Pons (tissue), 1 donor: ENCODE data around the gene C1QTNF4.
"Not testable (repeated sequence)": the region's sequence is repeated elsewhere in the genome, so short reads cannot be mapped to it uniquely, and the experiment has no call there.

ENCODE experiments used
- DNase-seq: peaks from one replicate; pipeline ENCODE4 v3.0.0-alpha.2; 2016; ENCODE audit warnings: low spot score

The C1QTNF4 gene

DNA sequence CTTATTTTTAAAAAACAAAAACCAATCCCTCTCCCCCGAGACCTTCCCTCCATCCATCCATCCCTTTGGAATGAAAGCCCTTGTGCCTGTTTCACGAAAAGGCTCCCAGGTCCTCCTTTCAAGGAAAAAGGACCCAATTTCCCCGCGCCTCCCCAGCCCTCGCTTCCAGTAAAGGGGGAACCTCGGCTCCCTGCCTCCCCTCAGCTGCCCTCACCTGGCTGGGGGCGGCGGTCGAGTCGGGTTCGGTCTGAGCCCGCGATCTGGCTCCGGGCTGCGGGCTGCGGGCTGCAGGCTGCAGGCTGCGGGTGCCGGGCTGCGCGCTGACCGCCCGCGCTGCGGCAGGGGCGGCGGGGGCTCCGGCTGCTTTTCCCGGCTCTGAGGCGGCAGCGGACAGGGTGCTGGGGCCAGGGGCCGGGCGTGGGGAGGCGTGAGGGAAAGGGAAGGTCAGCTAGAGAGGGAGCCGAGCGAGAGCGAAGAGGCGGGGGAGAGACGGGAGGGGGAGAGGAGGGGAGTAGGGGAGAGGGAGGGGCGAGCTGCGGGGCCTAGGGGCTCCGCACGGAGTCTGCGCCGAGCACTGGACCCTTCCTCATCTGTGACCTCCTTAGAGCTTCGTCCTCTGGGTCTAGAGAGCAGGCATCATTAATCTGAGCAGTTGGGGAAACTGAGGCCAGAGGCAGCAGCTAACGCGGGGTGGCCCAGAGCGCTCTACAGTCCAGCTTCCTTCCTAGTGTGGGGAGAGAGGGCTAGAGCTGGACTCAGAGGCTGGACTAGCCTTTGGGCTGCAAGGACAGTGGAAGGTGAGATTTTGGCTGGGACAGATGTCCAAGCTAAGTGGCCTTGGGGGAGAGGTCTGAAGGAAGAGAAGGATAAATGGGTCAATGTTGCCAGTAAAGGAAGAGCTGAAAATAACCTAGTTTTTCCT, at the start of gene C1QTNF4:
Gene C1QTNF4, minus strand, starts transcription at position 478 of the 922 bp plus-strand sequence. CDS start 3,601 bp downstream, outside the sequence.
- no peak for DNase-seq

DNA sequence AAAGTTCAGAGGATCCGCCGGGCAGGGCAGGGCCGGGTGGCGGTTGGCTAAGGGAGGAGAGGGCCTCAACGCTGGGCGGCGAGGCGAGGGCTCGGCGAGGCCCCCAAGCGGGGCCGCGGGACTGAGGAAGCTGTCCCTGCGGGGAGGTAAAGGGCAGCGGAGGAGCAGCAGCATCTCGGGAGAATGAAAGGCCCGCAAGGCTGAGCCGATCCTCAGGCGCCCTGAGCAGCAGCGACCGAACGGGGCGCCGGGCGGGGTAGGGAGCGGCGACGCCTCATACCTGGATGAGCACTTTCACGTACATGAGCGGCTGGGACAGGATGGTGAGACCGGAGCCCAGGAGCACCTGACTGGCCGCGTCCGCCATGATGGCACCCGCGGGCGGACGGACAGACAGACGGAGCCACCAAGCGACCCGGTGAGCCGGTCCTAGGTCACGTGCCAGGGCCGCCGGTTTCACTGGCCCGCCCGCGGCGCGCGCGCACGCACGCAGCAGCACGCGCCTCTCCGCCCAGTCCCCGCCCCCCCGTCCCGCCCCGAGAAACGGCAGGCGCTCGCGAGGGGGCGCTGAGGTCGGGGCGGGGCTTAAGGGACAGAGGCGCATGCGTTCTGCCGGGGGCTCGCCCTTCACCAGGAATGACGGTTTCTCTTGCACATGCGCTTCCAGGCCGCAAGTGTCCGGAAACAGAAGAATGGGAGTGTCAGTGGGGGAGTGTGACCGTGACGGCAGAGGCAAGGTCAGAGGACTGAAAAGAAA, 48.1 kb upstream of the C1QTNF4 start, which contains the start of gene MTCH2:
Gene MTCH2, minus strand, starts transcription at position 461 of the 757 bp plus-strand sequence. Its CDS starts 94 bp downstream, at position 367.
- DNase-seq = peak; percentile 98

DNA sequence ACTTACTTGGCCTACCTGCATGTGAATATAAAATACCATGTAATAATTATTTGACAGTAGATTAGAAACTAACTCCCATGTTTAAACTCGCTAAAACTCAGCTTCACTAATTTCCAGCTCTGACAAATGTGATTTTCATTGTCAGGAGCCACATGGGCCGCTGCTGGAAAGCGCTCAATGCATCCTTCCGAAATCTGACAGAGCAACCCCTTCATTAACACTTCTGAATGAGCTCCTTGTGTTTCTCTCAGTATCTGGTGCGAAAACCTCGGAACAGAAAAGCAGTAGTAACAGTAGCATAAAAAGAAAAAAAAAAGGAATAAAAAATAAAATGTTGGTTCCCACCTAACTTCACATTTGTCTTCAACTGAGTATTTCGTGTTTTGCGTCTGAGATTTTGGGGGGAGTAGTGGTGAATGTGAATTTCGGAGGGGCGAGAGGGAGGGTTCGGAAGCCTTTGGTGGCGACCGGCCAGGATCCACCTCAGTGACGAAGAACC, 47.4 kb upstream of the C1QTNF4 start:
- peak; percentile 83 for DNase-seq

DNA sequence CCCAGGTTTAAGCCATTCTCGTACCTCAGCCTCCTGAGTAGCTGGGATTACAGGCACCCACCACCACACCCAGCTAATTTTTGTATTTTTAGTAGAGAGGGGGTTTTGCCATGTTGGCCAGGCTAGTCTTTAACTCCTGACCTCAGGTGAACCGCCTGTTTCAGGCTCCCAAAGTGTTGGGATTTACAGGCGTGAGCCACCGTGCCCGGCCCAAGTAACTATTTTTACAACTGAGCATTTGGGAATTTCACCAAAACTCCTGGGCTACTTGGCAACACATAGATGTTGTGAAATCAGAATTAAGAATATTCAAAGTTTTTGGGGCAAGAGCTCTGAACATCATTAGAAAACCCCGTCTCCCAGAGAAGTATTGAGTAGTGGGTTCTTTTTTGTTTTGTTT, 46.3 kb upstream of the C1QTNF4 start:
- not testable (repeated sequence) for DNase-seq

DNA sequence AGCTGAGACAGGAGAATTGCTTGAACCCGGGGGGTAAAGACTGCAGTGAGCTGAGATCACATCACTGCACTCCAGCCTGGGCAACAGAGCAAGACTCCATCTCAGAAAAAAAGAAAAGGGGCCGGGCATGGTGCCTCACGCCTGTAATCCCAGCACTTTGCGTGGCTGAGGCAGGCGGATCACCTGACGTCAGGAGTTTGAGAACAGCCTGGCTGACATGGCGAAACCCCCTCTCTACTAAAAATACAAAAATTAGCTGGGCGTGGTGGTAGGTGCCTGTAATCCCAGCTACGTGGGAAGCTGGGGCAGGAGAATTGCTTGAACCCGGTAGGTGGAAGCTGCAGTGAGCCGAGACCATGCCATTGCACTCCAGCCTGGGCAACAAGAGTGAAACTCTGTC, 42.1 kb upstream of the C1QTNF4 start:
- not testable (repeated sequence) for DNase-seq

DNA sequence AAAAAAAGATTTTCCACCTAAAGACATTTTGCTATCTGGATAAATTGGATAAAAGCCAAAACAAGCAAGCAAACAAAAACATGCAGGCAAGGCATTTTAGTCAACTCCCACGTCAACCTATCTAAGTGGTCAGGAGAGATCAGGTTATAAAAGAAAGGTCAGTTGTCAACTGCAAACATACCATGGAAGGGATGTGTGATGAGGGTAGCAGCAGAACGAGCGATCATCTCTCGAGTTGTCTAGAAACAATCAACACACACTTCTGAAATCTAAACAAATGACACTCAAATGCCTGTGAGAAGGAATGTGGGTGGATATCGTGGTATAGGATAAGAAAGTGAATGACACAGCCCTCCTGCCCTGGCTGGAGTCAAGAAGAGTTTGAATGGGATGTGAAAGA, 37.3 kb upstream of the C1QTNF4 start:
- no peak for DNase-seq

DNA sequence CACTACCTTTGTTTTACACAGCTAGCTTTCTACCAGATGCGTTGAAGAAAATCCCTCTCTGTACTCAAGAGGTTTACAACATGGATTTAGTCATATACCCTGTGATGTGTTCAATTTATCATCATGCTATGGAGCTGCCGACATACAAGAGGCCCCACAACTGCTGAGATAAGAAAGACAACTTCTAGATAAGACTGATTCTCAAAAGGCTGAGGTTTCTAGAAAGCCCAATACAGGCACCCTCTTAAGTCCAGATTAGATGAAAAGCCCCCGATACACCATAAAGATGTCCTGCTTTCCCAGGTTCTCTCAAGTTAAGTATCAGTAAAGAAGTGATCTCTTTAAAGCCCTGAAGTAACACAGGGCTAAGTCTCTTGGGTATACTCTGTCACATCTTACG, 33.8 kb upstream of the C1QTNF4 start:
- no peak for DNase-seq

DNA sequence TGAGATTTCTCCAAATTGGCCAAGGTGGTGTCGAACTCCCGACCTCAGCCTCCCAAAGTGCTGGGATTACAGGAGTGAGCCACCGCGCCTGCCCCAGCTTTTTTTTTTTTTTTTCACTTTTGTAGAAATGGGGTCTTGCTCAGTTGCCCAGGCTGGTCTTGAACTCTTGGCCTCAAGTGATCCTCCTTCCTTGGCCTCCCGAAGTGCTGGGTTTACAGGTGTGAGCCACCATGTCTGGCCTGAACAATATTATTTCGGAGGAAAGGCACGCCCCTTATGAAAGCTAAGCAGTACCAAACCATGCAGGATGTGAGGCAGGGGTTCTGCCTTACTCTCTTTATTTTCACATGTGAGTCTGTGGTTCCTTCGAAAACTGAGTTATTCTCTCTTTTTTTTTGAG, 32.0 kb upstream of the C1QTNF4 start:
- no peak for DNase-seq

DNA sequence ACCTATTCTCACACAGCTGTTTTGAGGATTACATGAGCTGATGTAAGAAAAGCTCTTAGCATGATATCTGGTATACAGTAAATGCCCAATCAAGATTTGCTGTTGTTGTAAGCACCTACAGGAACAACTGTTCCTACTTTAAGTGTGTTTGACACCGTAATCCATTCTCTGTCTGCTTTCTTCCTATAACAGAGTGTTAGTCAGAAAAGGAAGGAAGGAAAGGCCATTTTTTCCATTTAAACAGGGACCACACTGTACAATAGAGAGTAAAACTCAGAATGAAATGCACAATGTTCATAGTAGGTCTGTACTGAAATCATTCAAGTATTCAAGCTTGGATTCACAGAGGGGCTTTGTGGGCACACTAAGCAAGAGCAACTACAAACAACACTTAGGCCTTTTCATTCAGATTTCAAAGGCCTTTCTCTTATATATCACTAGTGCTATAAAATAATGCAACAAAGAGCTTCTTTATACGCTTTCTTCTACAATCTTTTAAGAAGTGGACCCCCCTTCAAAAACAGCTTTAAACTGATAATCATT, 26.7 kb upstream of the C1QTNF4 start:
- peak; percentile 67 for DNase-seq

DNA sequence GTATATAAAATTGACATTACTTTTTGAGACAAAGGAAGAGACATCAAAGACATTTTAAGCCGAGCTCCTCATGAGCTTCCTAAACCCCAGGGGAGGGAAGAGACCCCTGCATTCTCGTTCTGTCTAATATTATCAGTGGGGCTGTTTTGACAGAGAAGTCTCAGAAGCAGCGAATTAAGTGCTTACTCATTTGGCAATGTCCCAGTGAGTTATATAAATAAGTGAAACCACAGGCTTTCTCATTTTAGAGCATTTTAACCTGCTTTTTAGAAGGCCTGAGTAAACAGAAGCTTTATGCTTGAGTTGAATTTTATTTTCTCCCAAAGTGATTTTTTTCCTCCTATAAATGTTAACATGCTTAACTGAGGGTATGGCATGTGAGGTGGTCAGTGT, 23.2 kb upstream of the C1QTNF4 start:
- DNase-seq = no peak

DNA sequence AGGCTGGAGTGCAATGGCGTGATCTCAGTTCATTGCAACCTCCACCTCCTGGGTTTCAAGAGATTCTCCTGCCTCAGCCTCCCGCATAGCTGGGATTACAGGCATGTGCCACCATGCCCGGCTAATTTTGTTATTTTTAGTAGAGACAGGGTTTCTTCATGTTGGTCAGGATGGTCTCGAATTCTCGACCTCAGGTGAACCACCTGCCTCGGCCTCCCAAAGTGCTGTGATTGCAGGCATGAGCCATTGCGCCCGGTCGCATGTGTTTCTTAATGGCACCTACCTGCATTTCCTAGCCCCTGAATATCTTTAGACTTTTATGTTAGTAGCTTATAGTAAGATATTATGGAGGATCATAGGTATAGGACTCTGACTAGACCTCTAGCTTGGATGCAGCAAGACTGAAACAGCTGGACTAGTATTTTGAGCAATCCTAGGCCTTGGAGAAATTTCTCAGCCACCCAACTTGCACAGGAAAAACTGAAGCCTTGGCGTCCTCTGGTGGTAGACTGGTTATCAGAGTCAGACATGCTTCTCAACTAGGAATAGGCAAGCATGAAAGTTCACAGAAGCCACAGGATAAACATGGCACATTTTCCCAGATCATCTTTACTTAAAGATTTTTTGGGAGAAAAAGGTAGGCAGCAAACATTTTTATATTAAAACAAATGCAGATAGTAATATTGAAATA, 22.7 kb upstream of the C1QTNF4 start:
- DNase-seq = peak; percentile 76

DNA sequence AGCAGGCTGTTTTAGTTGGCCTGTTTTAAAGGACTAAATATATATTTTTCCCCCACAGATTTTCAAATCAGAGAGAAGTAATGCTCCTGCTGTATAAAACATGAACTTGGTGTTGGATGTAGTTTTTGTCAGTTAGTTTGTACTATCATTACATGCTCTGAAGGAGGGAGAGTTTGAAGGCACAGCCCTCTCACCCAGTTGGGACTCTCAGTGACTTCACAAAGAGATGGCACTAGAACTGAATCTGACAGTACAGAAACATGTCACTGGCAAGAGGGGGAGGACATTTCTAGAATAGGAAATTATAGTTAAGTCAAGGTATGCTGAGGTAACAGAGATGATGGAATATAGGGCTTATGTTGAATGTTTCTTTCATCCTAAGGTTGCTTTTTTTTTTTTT, 21.0 kb upstream of the C1QTNF4 start:
- DNase-seq = no peak

DNA sequence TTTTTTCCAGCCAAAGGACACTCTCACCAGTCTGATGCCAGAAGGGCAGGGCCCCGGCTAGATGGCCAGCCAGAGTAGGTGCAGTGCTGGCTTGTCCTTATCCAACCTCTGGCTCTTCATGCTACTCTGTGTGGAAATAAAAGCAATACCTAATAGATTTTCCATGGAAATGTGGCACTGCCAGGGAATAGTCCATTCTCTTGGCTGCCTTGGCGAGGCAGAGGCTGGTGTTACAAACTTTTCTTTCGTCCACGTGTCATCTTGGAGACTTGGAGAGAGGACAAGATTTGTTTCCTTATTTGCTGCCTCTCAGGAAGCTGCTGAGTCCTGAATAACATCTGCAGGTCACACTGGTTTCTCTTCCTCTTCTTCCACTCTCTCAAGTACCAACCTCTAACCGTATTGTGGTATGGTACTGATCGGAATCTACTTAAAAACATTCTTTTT, 17.2 kb upstream of the C1QTNF4 start:
- peak; percentile 89 for DNase-seq

DNA sequence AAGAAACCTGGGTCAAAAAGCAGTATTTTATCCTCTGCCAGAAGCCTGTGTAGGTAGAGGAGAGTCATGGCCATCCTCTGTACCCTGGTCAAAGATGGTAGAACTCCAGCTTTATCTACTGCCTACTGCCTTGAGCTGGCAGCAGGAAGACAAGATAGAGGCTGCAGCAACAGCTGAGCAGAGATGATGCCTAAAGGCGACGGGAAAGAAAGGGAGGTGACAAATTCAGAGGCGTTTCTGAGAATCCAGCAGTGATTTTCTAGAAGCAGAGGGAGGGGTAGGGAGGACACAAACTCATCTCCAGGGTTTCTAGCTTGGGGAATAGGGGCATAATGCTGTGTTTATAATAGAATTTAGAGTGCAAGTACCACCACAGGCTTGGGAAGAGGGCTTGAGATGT, 15.5 kb upstream of the C1QTNF4 start:
- DNase-seq = no peak

DNA sequence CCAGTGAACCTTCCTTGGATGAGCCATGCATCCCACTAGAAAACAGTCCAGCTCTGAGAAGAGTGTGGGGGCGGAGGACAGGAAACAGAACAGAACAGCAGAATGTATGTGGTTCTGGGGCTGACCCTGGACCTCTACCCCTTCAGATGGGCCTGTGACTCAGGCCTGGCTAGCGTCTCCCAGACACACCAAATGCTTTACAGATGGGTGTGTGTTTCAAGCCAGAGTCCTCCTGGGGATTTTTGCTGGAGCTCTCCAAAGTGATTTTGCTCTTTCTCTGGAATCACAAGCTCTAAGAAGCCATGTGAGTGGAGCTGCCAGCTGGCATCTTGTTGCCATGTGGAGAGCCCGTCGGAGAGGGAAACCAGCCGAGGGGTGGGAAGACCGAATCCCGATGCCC, 13.2 kb upstream of the C1QTNF4 start:
- DNase-seq = no peak

DNA sequence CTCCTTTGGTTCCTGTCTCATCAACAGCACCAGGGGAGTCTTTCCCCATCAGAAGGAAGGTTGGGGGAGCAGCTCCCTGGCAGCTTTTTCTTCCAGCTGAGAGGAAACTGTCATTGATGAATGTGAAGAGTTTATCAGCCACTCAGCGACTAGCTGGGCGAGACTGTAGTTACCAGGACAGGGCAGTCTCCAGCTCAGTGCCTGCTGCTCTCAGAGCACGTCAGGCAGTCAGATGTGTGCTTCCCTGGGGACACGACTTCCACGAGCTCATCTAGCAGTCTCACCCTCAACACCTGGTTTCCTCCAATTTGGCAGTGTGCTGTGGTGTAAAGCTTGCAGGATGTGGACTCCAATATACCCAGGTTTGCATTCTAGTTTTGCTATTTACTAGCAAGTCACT, 12.5 kb upstream of the C1QTNF4 start:
- no peak for DNase-seq

DNA sequence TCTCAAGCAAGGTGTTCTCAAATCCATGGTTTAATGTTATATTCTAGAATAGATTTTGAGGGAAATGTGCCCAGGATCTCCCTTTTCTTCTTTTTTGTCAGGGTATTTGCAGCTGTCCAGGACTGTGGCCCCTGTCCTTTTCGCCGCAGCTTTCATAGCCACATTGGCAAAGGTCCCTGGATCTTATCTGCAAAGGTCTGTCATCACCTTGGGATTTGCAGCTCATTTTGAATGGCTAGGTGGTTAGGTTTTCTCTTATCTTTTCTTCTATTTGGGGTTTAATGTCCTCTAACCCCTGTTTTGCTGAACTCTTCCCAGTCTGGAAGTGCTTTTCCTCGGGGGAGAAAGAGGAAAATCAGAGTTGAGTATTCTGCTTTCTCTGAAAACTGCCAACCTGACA, 11.7 kb upstream of the C1QTNF4 start:
- DNase-seq = no peak

DNA sequence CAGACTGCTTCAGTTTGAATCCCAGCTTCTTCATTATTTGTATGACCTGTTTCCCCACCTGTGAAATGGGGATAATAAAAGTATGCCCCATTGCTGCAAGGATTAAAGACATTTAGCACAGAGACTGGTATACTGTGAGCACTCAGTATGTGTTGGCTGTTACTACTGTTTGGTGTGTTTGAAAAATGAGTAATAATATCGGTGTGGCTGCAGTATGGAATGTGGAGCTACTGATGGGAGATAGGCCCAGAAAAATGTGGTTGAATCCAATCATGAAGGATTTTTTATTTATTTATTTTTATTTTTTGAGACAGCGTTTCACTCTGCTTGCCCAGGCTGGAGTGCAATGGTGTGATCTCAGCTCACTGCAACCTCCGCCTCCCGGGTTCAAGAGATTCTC, 9.1 kb upstream of the C1QTNF4 start:
- no peak for DNase-seq

DNA sequence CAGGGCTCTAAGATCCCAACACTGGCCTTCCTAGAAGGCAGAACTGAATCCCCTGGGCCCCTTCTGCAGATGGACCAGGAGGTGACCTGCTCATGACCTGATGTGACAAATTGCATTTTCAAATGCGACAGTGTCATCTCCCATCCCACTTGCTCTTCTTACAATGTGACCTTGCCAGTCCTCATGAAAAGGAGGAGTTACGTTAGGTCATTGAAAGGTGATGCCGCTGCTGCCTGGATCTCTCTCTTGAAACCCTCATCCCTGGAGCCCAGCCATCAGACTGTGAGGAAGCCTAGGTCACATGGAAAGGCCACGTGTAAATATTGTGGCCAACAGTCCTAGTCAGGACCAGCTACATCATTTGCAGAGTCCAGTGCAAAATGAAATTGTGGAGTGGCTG, 5.7 kb upstream of the C1QTNF4 start:
- DNase-seq = no peak

DNA sequence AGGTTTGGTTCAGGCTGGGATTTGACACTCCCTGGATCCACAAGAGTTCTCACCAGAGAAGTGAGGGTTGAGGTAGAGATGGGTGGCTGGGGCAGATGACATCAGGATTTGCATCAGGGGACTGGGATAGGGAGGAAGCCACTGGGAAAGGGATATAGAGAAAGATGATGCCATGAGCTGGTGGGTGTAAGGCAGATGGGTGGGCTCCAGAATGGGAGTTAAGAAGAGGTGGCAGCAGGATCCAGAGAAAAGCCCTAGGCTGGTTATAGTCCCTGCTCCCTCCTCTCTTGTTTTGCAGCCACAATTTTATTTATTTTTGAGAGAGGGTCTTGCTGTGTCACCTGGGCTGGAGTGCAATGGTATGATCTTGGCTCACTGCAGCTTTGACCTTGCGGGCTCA, 1.8 kb upstream of the C1QTNF4 start:
- no peak for DNase-seq

DNA sequence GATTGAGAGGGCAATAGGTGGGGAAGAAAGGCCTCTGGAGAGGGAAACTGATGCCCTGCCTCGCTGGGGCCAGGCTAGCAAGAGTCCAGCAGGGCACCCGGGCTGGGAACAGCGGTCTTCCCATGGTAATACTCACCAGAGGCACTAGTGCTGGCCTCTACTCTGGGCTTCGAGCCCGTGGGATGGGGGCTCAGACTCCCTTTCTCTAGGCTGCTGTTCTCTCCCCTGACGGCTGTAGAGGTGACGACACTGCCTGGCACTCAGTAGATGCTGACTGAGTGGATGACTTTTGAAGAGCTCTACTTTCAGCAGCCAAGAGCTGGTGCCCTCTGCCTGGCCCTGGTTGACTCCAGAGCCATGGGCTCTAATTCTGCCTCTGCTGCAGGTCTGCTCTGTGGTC, 818 bp upstream of the C1QTNF4 start:
- DNase-seq = no peak

DNA sequence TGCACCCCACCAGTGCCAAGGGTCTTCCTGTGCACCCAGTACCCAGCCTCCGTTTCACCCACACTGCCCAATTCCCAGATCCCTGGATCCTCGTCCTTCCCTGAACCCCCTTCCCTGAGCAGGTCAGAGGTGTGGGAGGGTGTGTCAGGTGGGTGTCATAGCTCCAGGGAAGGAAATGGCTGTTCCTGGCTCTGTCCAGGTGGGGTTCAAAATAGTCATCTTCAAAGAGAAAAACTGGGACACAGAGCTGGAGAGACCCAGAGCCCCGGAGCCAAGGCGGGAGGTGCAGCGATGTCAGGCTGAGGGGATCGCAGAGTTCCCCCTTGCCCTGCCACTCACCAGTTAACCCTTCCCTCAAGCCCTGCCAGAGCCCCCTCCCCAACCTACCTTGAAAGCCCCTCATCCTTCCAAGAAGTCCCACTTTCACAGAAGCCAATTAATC, 698 bp downstream of the C1QTNF4 start:
- no peak for DNase-seq
